HG02571 (cell line): ENCODE measurements around the gene LYST.
"Not testable (repeated sequence)": the region's sequence is repeated elsewhere in the genome, so short reads cannot be mapped to it uniquely, and the experiment has no call there.

Source experiments
- ATAC-seq: cut with Tn5 transposase; IDR thresholded peaks from one replicate; pipeline ENCODE4 v1.9.1; 2021; ENCODE audit warnings: mild to moderate bottlenecking, moderate library complexity; ENCODE audit not compliant: unreplicated experiment

The LYST gene

DNA sequence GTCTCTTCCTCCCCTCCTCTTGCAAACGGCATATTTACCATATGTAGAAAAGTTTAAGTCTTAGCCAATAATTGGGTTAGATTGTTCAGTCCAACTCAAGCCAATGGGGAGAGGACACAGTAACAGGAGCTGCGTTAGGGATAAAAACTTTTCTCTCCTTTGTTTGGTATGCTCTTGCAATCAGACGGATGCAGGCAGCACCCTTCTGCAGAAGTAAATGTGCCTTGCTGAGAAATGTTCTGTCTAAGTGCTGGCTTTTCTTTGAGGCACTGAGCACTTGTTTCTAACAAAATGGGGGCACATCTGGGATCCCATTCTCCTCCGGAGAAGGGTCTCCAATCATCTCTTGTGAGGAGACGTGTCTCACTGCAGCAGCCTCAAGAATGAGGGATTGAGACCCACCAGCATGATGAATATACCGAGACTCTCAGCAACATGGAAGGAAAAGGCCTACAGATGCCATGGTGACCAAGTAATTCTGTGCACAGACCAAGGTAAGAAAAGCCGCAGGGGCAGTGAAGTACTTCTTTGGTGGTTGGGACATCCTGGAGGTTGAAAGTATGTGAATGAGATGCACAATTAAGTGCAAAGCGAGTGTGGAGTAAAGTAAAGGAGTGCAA lies 196.4 kb downstream of the LYST start:
- no peak for ATAC-seq

DNA sequence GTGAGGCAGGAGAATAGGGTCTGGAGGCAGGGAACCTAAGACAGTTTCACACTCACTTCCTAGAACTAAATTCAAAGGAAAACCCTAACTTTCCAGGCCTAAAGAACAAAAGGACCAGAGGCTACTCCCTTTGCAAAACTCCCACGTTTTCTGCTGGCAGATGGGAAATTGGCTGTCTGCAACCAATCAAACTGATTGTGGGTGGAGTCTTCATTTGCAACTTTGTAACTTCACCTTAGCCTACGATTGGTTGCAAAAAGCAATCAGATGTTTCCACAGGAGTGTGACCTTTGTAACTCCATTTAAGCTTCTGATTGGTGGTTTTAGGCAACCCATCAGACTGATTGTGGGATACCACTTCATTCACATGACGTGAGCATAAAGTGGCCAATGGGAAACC lies 197.4 kb downstream of the LYST start:
- ATAC-seq = no peak

DNA sequence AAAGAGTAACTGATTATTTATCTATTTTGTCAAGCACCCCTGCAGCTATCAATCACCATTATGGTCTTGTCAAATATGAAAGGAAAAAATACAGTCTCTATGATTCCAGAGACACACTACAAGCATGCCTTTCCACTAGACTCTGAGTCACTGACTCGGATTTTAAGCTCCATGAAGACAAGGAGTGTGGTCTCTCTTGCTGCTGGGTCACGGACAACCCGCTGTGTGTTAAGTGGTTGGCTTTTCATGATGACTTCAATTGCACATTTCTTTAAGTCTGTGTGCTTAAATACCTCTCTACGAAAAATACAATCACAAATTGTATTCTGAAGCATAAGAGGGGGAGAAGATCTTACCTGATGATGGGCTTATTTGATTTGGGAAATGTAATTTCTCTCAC lies 203.1 kb downstream of the LYST start:
- no peak for ATAC-seq

DNA sequence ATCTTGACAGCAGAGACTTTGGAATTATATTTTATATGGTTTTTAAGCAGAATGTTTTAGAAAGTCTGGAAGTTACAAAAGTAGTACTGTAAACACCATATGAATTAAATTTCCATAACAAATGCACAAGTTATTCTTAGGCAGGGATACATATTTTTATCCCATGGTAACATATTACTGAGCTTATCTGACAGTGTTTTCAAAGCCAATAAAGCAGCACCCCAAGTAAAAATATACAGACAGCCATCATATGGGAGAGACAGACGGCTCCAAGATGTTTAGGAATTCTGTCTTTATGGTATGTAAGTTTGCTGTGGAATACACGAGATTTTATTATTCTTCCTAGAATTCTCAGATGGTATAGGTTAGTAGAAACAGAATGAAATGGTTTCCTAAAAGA lies 205.1 kb downstream of the LYST start:
- no peak for ATAC-seq

DNA sequence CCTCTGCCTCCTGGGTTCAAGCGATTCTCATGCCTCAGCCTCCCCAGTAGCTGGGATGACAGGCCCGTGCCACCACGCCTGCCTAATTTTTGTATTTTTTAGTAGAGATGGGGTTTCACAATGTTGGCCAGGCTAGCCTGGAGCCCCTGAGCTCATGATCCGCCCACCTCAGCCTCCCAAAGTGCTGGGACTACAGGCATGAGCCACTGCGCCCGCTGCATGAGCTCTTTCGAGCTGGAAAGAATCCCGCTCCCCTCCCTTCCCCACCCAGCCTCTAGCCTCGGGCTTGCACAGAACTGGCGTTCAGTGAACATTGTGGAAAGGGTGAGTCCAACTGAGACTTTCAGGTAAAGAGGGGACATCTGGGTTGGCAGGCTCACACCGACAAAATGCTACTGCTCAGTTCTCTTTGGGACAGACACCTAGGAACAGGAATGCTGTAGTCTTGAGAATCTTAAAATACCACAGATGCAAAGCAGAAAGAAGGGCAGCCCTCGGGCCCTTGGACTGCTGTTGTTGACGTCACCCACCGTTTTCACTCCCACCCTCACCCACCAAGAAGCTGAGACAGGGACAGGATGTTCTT lies 207.4 kb downstream of the LYST start:
- ATAC-seq = no peak

- ATAC-seq = no peak
These were observed 208.8 kb downstream of the LYST start for GRCh38 chr1:235657747-235658526.

DNA sequence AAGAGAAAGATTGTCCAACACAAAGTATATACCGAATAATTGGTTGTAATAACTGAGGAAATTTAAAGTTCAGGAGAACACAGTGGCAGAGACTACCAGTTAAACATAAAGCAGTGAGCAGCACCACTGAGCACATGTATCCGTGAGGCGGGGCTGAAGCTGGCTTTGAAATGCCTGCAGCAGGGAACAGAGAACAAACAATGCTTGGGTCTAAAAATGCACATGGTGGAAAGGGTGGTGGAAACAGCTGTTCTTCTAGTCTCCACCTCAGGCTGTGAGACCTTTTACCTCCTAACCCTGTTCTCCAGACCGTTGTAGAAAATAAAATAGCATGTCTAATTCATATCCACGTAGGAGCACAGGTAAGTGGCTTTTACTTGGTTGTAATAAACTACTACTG lies 209.4 kb downstream of the LYST start:
- ATAC-seq = no peak

GRCh38 chr1:235652364-235652763 lies 214.3 kb downstream of the LYST start:
- ATAC-seq = no peak

DNA sequence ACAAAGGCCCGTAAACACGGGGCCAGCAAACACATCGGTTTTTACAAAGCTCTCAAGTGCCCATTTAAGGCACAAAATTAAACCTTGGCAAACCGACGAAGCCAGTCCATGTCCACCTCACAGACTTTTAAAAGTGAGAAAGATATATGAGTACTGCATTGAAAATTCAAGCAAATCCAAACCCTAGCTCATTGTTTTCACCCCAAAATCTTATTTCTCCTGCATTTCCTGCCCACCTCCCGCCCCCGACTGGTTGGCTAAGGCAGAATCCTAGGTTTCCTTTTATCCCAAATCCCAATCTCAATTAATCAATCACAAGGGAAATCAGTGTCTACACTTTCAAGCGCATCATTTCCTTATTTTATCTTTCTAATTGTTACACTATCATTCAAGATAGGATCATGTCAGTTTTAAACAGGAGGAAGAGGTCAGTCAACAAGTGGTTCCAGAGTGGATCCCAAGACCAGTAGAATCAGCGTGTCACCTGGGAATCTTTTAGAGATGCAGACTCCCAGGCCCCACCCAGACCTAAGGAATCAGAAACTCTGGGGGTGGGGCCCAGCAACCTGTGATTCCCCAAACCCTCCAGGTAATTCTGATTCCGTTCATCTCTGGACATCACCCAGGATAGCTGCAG lies 215.4 kb downstream of the LYST start:
- ATAC-seq = no peak

DNA sequence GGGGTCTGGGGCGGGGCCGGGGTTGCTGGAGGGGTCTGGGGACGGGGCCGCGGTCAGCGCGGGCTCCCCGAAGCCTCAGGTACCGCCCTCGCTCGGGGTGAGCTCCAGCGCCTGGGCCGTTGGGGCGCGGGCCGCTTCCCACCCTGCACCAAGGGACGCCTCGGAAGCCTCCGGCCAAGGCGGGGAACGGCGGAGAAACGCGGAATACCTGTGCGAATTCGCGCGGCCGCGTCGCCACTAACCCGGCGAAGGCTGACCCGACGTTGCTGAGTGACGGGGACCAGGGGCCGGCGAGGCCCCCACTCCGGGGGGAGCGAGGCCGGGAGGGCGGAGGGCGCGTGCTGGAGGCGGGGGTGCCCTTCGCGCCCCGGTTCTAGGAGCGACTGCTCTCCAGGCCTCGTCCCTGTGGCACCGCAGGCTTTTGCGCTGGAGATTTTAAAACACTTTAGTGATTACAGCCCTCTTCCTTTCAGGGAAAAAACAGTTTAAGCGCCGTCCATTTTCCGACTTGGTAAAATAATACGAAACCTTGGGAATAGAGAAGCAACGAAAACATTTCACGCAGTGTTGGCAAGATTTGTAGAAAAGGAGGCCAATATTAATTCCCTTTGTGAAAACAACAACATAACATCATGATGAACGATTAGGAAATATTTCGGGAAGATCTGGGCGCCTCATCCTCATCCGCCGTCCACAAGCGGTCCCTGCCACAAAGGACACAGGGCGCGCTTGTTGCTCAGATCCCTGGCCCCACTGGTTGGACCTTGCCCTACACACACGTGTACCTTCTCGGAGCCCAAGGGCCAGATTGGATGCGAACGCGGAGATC lies 216.2 kb downstream of the LYST start:
- no peak for ATAC-seq

GRCh38 chr1:235649368-235650163 lies 217.1 kb downstream of the LYST start, which contains the start of gene GNG4:
TSS of gene GNG4 (minus strand) at chr1:235649784. CDS start at chr1:235583838, 65,946 bp downstream.
- no peak for ATAC-seq

- no peak for ATAC-seq
These were observed 217.7 kb downstream of the LYST start for GRCh38 chr1:235648954-235649367.

DNA sequence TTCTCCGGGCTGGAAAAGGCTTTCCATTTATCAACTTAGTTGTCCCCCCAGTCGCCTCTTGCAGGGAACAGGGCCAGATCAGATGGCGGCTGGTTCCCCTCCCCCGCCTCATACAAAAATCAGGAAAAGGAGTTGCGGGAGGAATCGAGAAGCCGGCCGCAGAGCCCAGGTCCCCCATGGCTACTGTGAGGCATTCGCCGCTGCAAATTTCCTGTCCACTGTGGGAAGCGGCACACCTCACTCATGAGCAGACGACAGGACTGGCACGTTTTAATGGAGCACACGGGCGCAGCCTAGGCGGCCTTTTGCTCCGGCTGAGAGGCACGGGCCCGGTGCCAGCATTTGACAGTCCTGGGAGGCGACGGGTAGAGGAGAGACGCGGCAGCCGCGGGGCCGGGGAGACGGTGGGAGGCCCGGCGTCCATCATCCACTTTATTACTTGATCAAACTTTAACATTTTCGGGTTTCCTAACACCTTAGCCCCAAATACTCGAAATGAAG lies 218.2 kb downstream of the LYST start:
- ATAC-seq = no peak

GRCh38 chr1:235647537-235647936 lies 219.2 kb downstream of the LYST start:
- not testable (repeated sequence) for ATAC-seq

- no peak for ATAC-seq
These were observed 220.2 kb downstream of the LYST start for GRCh38 chr1:235646463-235646862.

GRCh38 chr1:235644693-235645305 lies 221.9 kb downstream of the LYST start:
- no peak for ATAC-seq

DNA sequence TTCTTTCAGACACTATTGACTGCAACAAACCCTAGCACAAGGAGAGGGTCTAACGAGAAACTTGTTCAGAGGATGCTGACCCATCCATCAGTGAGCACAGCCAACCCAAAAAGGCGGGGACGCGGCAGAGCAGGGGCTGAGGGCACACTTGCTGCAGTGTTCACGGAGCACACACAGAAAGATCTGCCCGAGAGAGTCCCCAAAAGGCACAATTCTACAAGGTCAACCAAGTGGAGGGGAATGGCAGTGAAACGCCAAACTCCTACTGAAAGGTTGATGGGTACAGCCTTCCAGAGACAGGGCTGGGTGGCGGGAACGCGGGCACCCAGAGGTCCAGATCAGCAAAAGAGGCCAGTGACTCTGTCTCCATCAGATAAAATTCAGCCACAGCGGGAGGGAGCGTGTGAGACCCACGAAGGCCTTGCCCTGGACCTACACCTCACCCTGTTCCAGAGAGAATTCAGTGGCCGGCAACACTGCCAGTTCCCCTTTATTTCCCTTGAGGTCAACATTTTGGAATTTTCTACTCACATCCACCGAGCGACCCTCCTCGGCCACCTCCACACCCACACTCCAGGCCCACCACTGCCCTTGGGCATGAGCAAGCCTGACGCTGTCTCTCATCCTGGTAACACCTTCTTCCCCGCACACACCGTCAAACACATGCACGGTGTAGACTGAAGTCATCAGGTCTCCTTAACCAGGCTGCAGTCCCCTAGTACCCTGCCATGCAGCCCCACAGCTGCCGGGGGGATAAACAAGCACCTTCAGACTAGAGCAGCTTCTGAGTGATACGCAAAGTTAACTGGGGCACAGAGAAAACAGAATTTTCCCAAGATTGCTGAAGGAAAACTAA lies 222.6 kb downstream of the LYST start:
- ATAC-seq = no peak

DNA sequence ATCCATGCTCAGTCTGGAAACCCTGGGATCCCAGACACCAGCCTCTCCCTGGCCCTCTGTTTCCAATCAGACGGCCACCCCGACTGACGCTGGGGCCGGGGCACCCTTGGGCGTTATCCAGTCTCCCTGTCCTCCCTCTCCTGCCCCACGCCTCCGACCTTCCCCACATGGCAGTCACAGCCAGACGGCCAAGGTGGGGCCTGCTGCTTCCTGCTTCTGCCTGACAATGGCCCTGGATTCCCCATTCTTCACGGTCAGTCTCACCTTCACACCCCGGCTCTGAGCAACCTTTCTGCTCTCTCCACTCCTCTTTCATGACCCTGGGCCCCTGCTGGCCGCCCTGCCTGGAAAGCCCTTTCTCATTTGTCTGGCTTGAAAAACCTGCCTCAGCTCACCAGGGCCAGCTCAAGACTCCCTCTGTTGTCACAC lies 223.7 kb downstream of the LYST start:
- ATAC-seq = no peak
